Measurements from ENCODE around the gene DENND4B. TPM values are rescaled to one million over a fixed set of nuclear protein-coding genes. Genes with fewer than 3 reads are reported as not detected.

DENND4B gene
- 10 to 100 TPM; 22.0 to 26.6 TPM for total RNA-seq

GRCh38 chr1:153946622-153947241, at the start of gene DENND4B:
Gene DENND4B (minus strand): TSS chr1:153946718. CDS start chr1:153944374, 2,344 bp downstream.
- peak; percentile 82 for DNase-seq (ENCODE audit: low spot score)
- Histone ChIP-seq H3K4me1 (peaks cover 0 to 35% of the 10 kb centered on the region in 2 donors), H3K36me3 (peaks cover 60% of the 10 kb centered on the region), H3K27me3 (no peaks in the 10 kb centered on the region), H3K27ac (peak within 1 kb of the TSS; percentile 98), H3K9me3 (no peaks in the 10 kb centered on the region), H3K4me3 (peak within 1 kb of the TSS; percentile 79 to 90)
- TF ChIP-seq CTCF (IDR thresholded peaks at IDR 0.05) = peak; percentile 98 to 100

GRCh38 chr1:153995640-153996039, 49.1 kb upstream of the DENND4B start:
- no peak for DNase-seq (ENCODE audit: low spot score)
- peaks cover 48% of the 10 kb centered on the region for H3K36me3 ChIP-seq
- no peak for TF ChIP-seq CTCF (IDR thresholded peaks at IDR 0.05)

GRCh38 chr1:153995202-153995601, 48.7 kb upstream of the DENND4B start:
- Histone ChIP-seq H3K4me1 (peaks cover 0 to 28% of the 10 kb centered on the region in 2 donors), H3K9me3 (no peaks in the 10 kb centered on the region), H3K36me3 (peaks cover 48% of the 10 kb centered on the region), H3K27me3 (no peaks in the 10 kb centered on the region), H3K27ac (no peak overlapping the region), H3K4me3 (no peak overlapping the region)
- TF ChIP-seq CTCF (IDR thresholded peaks at IDR 0.05) = no peak
- no peak for DNase-seq (ENCODE audit: low spot score)

More at GRCh38 chr1:153995640-153996039, 49.1 kb upstream of the DENND4B start:
- H3K9me3 ChIP-seq = no peaks in the 10 kb centered on the region
- H3K4me1 ChIP-seq = peaks cover 0 to 28% of the 10 kb centered on the region in 2 donors
- H3K4me3 ChIP-seq = no peak overlapping the region
- no peaks in the 10 kb centered on the region for H3K27me3 ChIP-seq
- H3K27ac ChIP-seq = no peak overlapping the region

- Histone ChIP-seq H3K27ac (peak overlapping the region; percentile 91 to 97), H3K4me1 (peaks cover 0 to 32% of the 10 kb centered on the region in 2 donors), H3K4me3 (peak overlapping the region; percentile 21 to 86), H3K36me3 (peaks cover 48% of the 10 kb centered on the region), H3K9me3 (no peaks in the 10 kb centered on the region), H3K27me3 (no peaks in the 10 kb centered on the region)
- no peak for DNase-seq (ENCODE audit: low spot score)
- no peak for TF ChIP-seq CTCF (IDR thresholded peaks at IDR 0.05)
Measured at GRCh38 chr1:153991806-153992205, 45.3 kb upstream of the DENND4B start.

- peak overlapping the region; percentile 91 to 97 for H3K27ac ChIP-seq
- DNase-seq (ENCODE audit: low spot score) = no peak
- peaks cover 0 to 36% of the 10 kb centered on the region in 2 donors for H3K4me1 ChIP-seq
- TF ChIP-seq CTCF (IDR thresholded peaks at IDR 0.05) = no peak
- no peaks in the 10 kb centered on the region for H3K9me3 ChIP-seq
- peak overlapping the region; percentile 83 to 86 for H3K4me3 ChIP-seq
- H3K36me3 ChIP-seq = peaks cover 48% of the 10 kb centered on the region
- H3K27me3 ChIP-seq = no peaks in the 10 kb centered on the region
Measured at GRCh38 chr1:153991151-153991630, 44.7 kb upstream of the DENND4B start.
